Heart left ventricle (tissue), 16 donors: ENCODE data around the gene SLBP. TPM values are rescaled to one million over a fixed set of nuclear protein-coding genes. Genes with fewer than 3 reads are reported as not detected.

Experiments used
- ATAC-seq, 4 donors: fragments of 200-7000 bp; cut with Tn5 transposase; one replicate each; pipeline ENCODE4 v1.9.1; 2020 to 2022; ENCODE audit warnings: moderate library complexity in 4 of 4, mild to moderate bottlenecking in 3 of 4, moderate number of reproducible peaks in 1 of 4
- DNase-seq, 5 donors: peaks; one replicate each; pipeline ENCODE4 v3.0.0-alpha.2; 2020
- H3K27ac ChIP-seq, 12 donors: fragments of 200-600 bp; sonication (generic) in 4 of 12; one replicate each; pipeline versions ENCODE4 v1.5.0 to v1.8.0; 2016 to 2022; ENCODE audit warnings: mild to moderate bottlenecking in 2 of 12
- H3K27me3 ChIP-seq, 9 donors: fragments of 200-600 bp; sonication (generic) in 2 of 9; one replicate each; pipeline versions ENCODE4 v1.5.1 to v1.8.0; 2016 to 2022; ENCODE audit warnings: mild to moderate bottlenecking in 3 of 9
- H3K36me3 ChIP-seq, 9 donors: fragments of 200-600 bp; sonication (generic) in 2 of 9; one replicate each; pipeline versions ENCODE4 v1.5.0 to v1.8.0; 2018 to 2022; ENCODE audit warnings: mild to moderate bottlenecking in 2 of 9
- H3K4me1 ChIP-seq, 12 donors: fragments of 200-600 bp; sonication (generic) in 4 of 12; one replicate each; pipeline versions ENCODE4 v1.5.0 to v1.8.0; 2016 to 2022; ENCODE audit warnings: mild to moderate bottlenecking in 3 of 12
- H3K4me3 ChIP-seq, 12 donors: fragments of 200-600 bp; sonication (generic) in 4 of 12; one replicate each; pipeline versions ENCODE4 v1.5.0 to v1.8.0; 2017 to 2022; ENCODE audit warnings: mild to moderate bottlenecking in 9 of 12, moderate library complexity in 4 of 12
- H3K9me3 ChIP-seq, 12 donors: fragments of 200-600 bp; sonication (generic) in 4 of 12; one replicate each; pipeline versions ENCODE4 v1.5.0 to v1.8.0; 2016 to 2022; ENCODE audit warnings: mild to moderate bottlenecking in 1 of 12
- POLR2A ChIP-seq, 2 donors: fragments of 450-650 bp; IDR thresholded peaks; one replicate each; pipeline ENCODE4 v1.6.1; 2017; ENCODE audit warnings: antibody characterized with exemption in 2 of 2, mild to moderate bottlenecking in 2 of 2, moderate library complexity in 2 of 2
- WGBS, 4 donors: extraction: QIAGEN DNeasy Blood & Tissue Kit in 2 of 4; methylation state at CpG; one replicate each; pipeline versions ENCODE4 v1.1.5 to v1.1.7; 2013 to 2018; 5-methylcytosine and 5-hydroxymethylcytosine counted together
- intact Hi-C, 10 donors: fragments of 100-400 bp; cut with DNase I; formaldehyde crosslinking; loops; one replicate each; pipeline versions ENCODE4 v1.11.1 to v1.14.2; 2022
- polyA plus RNA-seq, 2 donors: library from polyadenylated mRNA; stranded (reverse); fragments of 200-250 nt; gene quantifications; one replicate each; pipeline ENCODE4 v1.2.3, GENCODE V29; 2013
- total RNA-seq, 9 donors: library from RNA; depleted of rRNA in 2 of 9; stranded (reverse); fragments of >200 nt in 2 of 9; fragmentation: NEBNext Ultra II Directional in 3 of 9; extraction: Animal tissue kit (Norgen Biotek cat#: 25700) in 3 of 9; gene quantifications; one replicate each; pipeline versions ENCODE4 v1.1.0 to v1.2.4, GENCODE V29; 2016 to 2023
- TF ChIP-seq, protein P1 (sequence below), 12 donors: fragments of 200-600 bp; sonication (generic) in 4 of 12; IDR thresholded peaks; one replicate each; pipeline versions ENCODE4 v1.5.0 to v1.8.0; 2018 to 2022; ENCODE audit warnings: antibody characterized with exemption in 12 of 12, mild to moderate bottlenecking in 5 of 12
- donor health status: ischemic (EF 13 %, LVEDD 7.1; RV severe dilation, severe dysfunction).
- donor health status: healthy with polysubstance abuse.
- donor health status: DM: no; HTN: yes; CAD: no.
- donor health status: DM: no; HTN: no; CAD: no.
- donor health status: ischemic (EF 25% LVEDD 6.9; RV normal size, moderate dysfunction).
- donor health status: ischemic (EF 25% LVEDD 5.7; RV mildly dilated, moderate dysfunction).
- donor health status: healthy.
- donor health status: DM: yes; HTN: yes; CAD: no.
- donor health status: ischemic (EF 35%, LVEDD 5.7; RV mildly dilated, moderate dysfunction).
- donor health status: nonischemic (EF 11% LVEDD 7.7; RV severe dilation, severe dysfunction).
- donor health status: DM: yes; HTN: yes; CAD: no.
- donor health status: PGD.
- donor health status: ischemic (EF 29% LVEDD 5.4; RV normal size, mild dysfunction).
- donor health status: nonischemic (EF 23%, LVEDD 6.1; RV moderate dilation, normal function).

The SLBP gene
- total and polyA plus RNA-seq, 11 donors: 7.2 to 27.7 (median 11.7) TPM

DNA sequence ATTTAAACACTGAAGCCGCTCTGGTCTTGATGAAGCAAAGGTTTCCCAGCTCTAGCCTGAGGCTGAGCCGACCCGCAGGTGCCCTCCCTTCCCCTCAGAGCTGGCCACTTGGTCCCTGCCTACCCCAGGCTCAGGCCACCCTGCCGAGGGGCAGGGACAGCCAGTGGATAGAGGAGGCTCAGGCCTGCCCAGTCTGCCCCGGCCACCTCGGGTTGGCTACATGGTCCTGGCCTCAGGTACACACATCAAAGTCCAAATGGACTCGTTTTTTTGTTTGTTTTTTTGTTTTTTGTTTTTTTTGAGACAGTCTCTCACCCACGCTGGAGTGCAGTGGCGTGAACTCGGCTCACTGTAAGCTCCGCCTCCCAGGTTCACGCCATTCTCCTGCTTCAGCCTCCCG lies 33.0 kb upstream of the SLBP start:
- H3K27me3 ChIP-seq: peaks cover 0 to 7% (median 0%) of the 10 kb centered on the region in 9 donors
- DNase-seq (no peak), ATAC-seq (no peak)
- peaks cover 0 to 52% (median 19%) of the 10 kb centered on the region in 9 donors for H3K36me3 ChIP-seq
- H3K27ac ChIP-seq: no peak overlapping the region
- H3K9me3 ChIP-seq: no peaks in the 10 kb centered on the region
- peaks cover 0 to 11% (median 2%) of the 10 kb centered on the region in 12 donors for H3K4me1 ChIP-seq
- TF ChIP-seq, protein P1, sequence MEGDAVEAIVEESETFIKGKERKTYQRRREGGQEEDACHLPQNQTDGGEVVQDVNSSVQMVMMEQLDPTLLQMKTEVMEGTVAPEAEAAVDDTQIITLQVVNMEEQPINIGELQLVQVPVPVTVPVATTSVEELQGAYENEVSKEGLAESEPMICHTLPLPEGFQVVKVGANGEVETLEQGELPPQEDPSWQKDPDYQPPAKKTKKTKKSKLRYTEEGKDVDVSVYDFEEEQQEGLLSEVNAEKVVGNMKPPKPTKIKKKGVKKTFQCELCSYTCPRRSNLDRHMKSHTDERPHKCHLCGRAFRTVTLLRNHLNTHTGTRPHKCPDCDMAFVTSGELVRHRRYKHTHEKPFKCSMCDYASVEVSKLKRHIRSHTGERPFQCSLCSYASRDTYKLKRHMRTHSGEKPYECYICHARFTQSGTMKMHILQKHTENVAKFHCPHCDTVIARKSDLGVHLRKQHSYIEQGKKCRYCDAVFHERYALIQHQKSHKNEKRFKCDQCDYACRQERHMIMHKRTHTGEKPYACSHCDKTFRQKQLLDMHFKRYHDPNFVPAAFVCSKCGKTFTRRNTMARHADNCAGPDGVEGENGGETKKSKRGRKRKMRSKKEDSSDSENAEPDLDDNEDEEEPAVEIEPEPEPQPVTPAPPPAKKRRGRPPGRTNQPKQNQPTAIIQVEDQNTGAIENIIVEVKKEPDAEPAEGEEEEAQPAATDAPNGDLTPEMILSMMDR (IDR thresholded peaks at IDR 0.05): no peak
- TF ChIP-seq POLR2A (IDR thresholded peaks at IDR 0.05): no peak
- intact Hi-C loops: loop anchor here in 7 of 10 donors (5.0 kb wide), 3 partner anchors 62 to 157 kb away; no protein-coding TSS in a partner anchor
- no peak overlapping the region for H3K4me3 ChIP-seq
- WGBS, 4 donors: 91 to 94% (median 91%) methylated on average over 13 of the region's 13 CpGs

DNA sequence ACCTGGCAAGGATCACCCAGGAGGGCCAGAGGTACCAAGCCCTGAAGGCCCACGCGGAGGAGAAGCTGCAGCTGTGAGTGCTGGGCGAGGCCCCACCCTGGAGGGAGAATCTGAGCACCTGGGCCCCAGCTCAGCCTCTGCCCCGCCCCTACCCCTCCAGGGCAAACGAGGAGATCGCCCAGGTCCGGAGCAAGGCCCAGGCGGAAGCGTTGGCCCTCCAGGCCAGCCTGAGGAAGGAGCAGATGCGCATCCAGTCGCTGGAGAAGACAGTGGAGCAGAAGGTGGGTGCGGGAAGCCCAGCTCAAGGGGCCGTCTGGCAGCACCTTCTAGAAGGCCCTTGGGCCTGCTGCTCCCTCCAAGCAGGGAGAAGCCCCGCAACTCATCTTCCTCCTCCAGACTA lies 32.4 kb upstream of the SLBP start:
- H3K9me3 ChIP-seq: no peaks in the 10 kb centered on the region
- no peak overlapping the region for H3K4me3 ChIP-seq
- intact Hi-C loops: no loop called here
- DNase-seq (no peak), ATAC-seq (no peak)
- TF ChIP-seq POLR2A (IDR thresholded peaks at IDR 0.05): no peak
- TF ChIP-seq, protein P1 (IDR thresholded peaks at IDR 0.05): no peak
- peaks cover 0 to 7% (median 0%) of the 10 kb centered on the region in 9 donors for H3K27me3 ChIP-seq
- no peak overlapping the region for H3K27ac ChIP-seq
- peaks cover 0 to 11% (median 2%) of the 10 kb centered on the region in 12 donors for H3K4me1 ChIP-seq
- peaks cover 0 to 56% (median 19%) of the 10 kb centered on the region in 9 donors for H3K36me3 ChIP-seq
- 92 to 96% (median 93%) methylated on average over 14 of the region's 14 CpGs for WGBS, 4 donors

DNA sequence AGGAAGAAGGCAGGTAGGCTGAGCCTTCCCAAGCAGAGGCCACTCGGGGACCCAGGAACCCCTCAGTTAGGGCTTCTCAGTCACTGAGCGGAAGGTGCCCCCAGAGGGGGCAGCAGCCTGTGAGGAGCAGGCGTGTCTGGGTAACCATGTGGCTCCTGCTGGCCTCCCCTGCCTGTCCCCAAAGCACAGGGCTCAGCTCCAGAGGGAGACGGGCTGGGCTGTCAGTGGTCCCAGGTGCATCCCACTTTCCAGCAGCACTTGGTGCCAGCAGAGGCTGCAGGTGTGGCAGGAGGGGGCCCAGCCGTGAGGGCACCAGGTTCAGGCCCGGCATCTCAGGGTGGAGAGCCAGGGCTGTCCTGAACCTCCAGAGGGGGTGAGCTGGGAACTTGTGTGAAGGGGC lies 31.9 kb upstream of the SLBP start:
- Histone ChIP-seq H3K4me1 (peaks cover 0 to 11% (median 2%) of the 10 kb centered on the region in 12 donors), H3K36me3 (peaks cover 0 to 62% (median 19%) of the 10 kb centered on the region in 9 donors)
- 95 to 100% (median 98%) methylated on average over 1 to 6 of the region's 6 CpGs for WGBS, 4 donors

DNA sequence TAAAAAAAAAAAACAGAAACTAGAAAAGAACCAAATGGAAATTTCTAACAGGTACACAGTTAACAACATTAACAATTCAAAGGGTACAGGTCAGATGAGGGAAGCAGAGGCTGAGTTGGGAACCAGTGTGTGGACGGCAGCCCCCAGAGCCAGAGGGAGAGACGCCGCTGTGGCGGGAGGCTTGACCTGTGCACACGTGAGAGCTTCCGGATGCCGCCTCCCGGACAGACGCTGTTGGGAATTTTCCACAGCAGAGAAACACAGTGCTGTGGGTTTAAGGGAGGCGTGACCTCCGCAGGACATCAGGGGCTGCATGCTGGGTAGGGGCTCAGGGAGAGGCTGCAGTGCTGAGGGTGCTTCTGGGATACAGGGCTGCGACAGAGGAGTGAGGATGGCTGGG lies 31.4 kb upstream of the SLBP start:
- Histone ChIP-seq H3K36me3 (peaks cover 0 to 66% (median 19%) of the 10 kb centered on the region in 9 donors), H3K27ac (no peak overlapping the region), H3K9me3 (peaks cover 0 to 3% (median under 1%) of the 10 kb centered on the region in 12 donors), H3K27me3 (peaks cover 0 to 5% (median 0%) of the 10 kb centered on the region in 9 donors), H3K4me3 (no peak overlapping the region), H3K4me1 (peaks cover 0 to 8% (median 1%) of the 10 kb centered on the region in 12 donors)
- WGBS, 4 donors: 78 to 97% (median 91%) methylated on average over 12 of the region's 12 CpGs
- ATAC-seq: no peak
- DNase-seq: no peak
- intact Hi-C loops: no loop called here
- TF ChIP-seq, protein P1 (IDR thresholded peaks at IDR 0.05): no peak
- TF ChIP-seq POLR2A (IDR thresholded peaks at IDR 0.05): no peak

More for the DNA sequence above, 31.9 kb upstream of the SLBP start:
- Histone ChIP-seq H3K4me3 (no peak overlapping the region), H3K27me3 (peaks cover 0 to 7% (median 0%) of the 10 kb centered on the region in 9 donors), H3K27ac (no peak overlapping the region), H3K9me3 (no peaks in the 10 kb centered on the region)
- no peak for TF ChIP-seq POLR2A (IDR thresholded peaks at IDR 0.05)
- TF ChIP-seq, protein P1 (IDR thresholded peaks at IDR 0.05): no peak
- intact Hi-C loops: no loop called here
- no peak for DNase-seq
- no peak for ATAC-seq
